IMR-90 (cell line): ENCODE results near the gene TRAPPC5. TPM values are rescaled to one million over a fixed set of nuclear protein-coding genes. Genes with fewer than 3 reads are reported as not detected.
"Not testable (repeated sequence)": the region's sequence is repeated elsewhere in the genome, so short reads cannot be mapped to it uniquely, and the experiment has no call there.

Experiments
- ATAC-seq: fragments of 200-7000 bp; cut with Tn5 transposase; 2 replicates; pipeline ENCODE4 v1.9.1; 2020; ENCODE audit warnings: low read depth, mild to moderate bottlenecking, moderate library complexity
- BruUV-seq: library from RNA; stranded (reverse); fragments of 400-500 nt; replicated peaks from 2 replicates; lab custom pipeline; 2021; lab: Mats Ljungman, UMichigan
- CTCF ChIA-PET: fragments of 300-600 bp; formaldehyde crosslinking; extraction: SDS; loops from one replicate; lab custom pipeline; 2021; ENCODE audit warnings: antibody characterized with exemption; lab: Yijun Ruan, JAX
- POLR2A ChIA-PET: fragments of 300-600 bp; sonication (Branson Sonifier 250); formaldehyde crosslinking; loops from one replicate; lab custom pipeline; 2022; ENCODE audit warnings: antibody characterized with exemption; ENCODE audit not compliant: unreplicated experiment; lab: Charles Lee
- DNase-seq: peaks from one replicate; pipeline ENCODE4 v3.0.0; 2013
- H2AFZ ChIP-seq: replicated peaks from 2 replicates; pipeline ENCODE3; 2013; ENCODE audit warnings: low read length, mild to moderate bottlenecking; ENCODE audit not compliant: poor library complexity
- H2AK5ac ChIP-seq: 2 replicates; pipeline ENCODE4 v1.6.1; 2013; ENCODE audit warnings: low read depth, low read length, inconsistent platforms
- H2AK9ac ChIP-seq: replicated peaks from 2 replicates; pipeline ENCODE3; 2013; ENCODE audit warnings: mild to moderate bottlenecking, low read depth, low read length, moderate library complexity; ENCODE audit not compliant: poor library complexity
- H2BK120ac ChIP-seq: 2 replicates; pipeline ENCODE4 v1.6.1; 2013; ENCODE audit warnings: low read depth, low read length, inconsistent platforms
- H2BK15ac ChIP-seq: 3 replicates; pipeline ENCODE4 v1.6.1; 2013; ENCODE audit warnings: low read depth, low read length, inconsistent platforms
- H2BK20ac ChIP-seq: 2 replicates; pipeline ENCODE4 v1.6.1; 2013; ENCODE audit warnings: low read depth, mild to moderate bottlenecking, inconsistent platforms, low read length, moderate library complexity
- H2BK5ac ChIP-seq: 2 replicates; pipeline ENCODE4 v1.6.1; 2013; ENCODE audit warnings: mild to moderate bottlenecking, low read depth, low read length, inconsistent platforms; ENCODE audit not compliant: poor library complexity, severe bottlenecking
- H3K14ac ChIP-seq: replicated peaks from 2 replicates; pipeline ENCODE4 v1.6.1; 2013; ENCODE audit warnings: low read depth, low read length, inconsistent platforms
- H3K18ac ChIP-seq: 2 replicates; pipeline ENCODE4 v1.6.1; 2013; ENCODE audit warnings: low read depth, low read length, control low read depth
- H3K23ac ChIP-seq: 2 replicates; pipeline ENCODE4 v1.6.1; 2013; ENCODE audit warnings: low read depth, low read length, inconsistent platforms
- H3K27ac ChIP-seq: 2 replicates; pipeline ENCODE4 v1.5.1; 2013; ENCODE audit warnings: mild to moderate bottlenecking, control low read depth, low read length; ENCODE audit not compliant: insufficient read depth
- H3K27me3 ChIP-seq: 2 replicates; pipeline ENCODE4 v1.6.1; 2013; ENCODE audit warnings: low read length; ENCODE audit not compliant: control insufficient read depth, insufficient read depth
- H3K36me3 ChIP-seq: 2 replicates; pipeline ENCODE4 v1.6.1; 2013; ENCODE audit warnings: low read length, mixed read lengths; ENCODE audit not compliant: control insufficient read depth, insufficient read depth
- H3K4ac ChIP-seq: 2 replicates; pipeline ENCODE4 v1.6.1; 2013; ENCODE audit warnings: low read depth, low read length, inconsistent platforms
- H3K4me1 ChIP-seq: 2 replicates; pipeline ENCODE4 v1.6.1; 2013; ENCODE audit warnings: low read length, mixed read lengths; ENCODE audit not compliant: control insufficient read depth, insufficient read depth
- H3K4me2 ChIP-seq: 2 replicates; pipeline ENCODE4 v1.6.1; 2013; ENCODE audit warnings: low read depth, mild to moderate bottlenecking, control low read depth, low read length, moderate library complexity
- H3K4me3 ChIP-seq: 2 replicates; pipeline ENCODE4 v1.5.1; 2013; ENCODE audit warnings: low read depth, mild to moderate bottlenecking, control low read depth, low read length, moderate library complexity; ENCODE audit not compliant: insufficient read depth
- H3K56ac ChIP-seq: 2 replicates; pipeline ENCODE4 v1.6.1; 2013; ENCODE audit warnings: low read length, inconsistent platforms; ENCODE audit not compliant: insufficient read depth; ENCODE audit errors: extremely low read depth
- H3K79me1 ChIP-seq, 2 experiments: 2 replicates each; pipeline ENCODE4 v1.6.1; 2013; ENCODE audit warnings: low read length in 2 of 2, inconsistent platforms in 1 of 2, low read depth in 1 of 2
- H3K9ac ChIP-seq: 2 replicates; pipeline ENCODE4 v1.6.1; 2013; ENCODE audit warnings: low read depth, low read length, control low read depth
- H3K9me1 ChIP-seq: 2 replicates; pipeline ENCODE4 v1.6.1; 2013; ENCODE audit warnings: low read length, inconsistent platforms; ENCODE audit not compliant: insufficient read depth
- H3K9me3 ChIP-seq: 2 replicates; pipeline ENCODE4 v1.6.1; 2013; ENCODE audit warnings: low read length; ENCODE audit not compliant: control insufficient read depth, insufficient read depth
- H4K20me1 ChIP-seq: 2 replicates; pipeline ENCODE4 v1.6.1; 2013; ENCODE audit warnings: low read length, inconsistent platforms; ENCODE audit not compliant: insufficient read depth
- H4K5ac ChIP-seq: 2 replicates; pipeline ENCODE4 v1.6.1; 2013; ENCODE audit warnings: mild to moderate bottlenecking, low read depth, low read length, control low read depth
- H4K8ac ChIP-seq, 2 experiments: 2 replicates each; pipeline ENCODE4 v1.6.1; 2013; ENCODE audit warnings: low read depth in 2 of 2, low read length in 2 of 2, control low read depth in 1 of 2, inconsistent platforms in 1 of 2
- H4K91ac ChIP-seq: 2 replicates; pipeline ENCODE4 v1.6.1; 2013; ENCODE audit warnings: low read depth, low read length, inconsistent platforms; ENCODE audit not compliant: insufficient read depth
- MXI1 ChIP-seq: IDR thresholded peaks from 2 replicates; pipeline ENCODE4 v1.6.1; 2012; ENCODE audit warnings: low read depth, mild to moderate bottlenecking, low read length, moderate library complexity, borderline replicate concordance
- NFE2L2 ChIP-seq: fragments of 150-350 bp; IDR thresholded peaks from 2 replicates; pipeline ENCODE4 v1.6.1; 2016; ENCODE audit warnings: low read depth, mild to moderate bottlenecking, low read length
- RAD21 ChIP-seq: IDR thresholded peaks from 2 replicates; pipeline ENCODE4 v1.6.1; 2012; ENCODE audit warnings: low read length, improper control_type of control experiment
- WGBS, 2 experiments: methylation state at CpG; one replicate each; pipeline versions ENCODE4 v1.1.5 to v1.1.7; 2013; ENCODE audit warnings: missing lambda C conversion rate in 2 of 2; ENCODE audit not compliant: insufficient read length in 1 of 2; ENCODE audit errors: extremely low coverage in 2 of 2; 5-methylcytosine and 5-hydroxymethylcytosine counted together
- dilution Hi-C: fragments of 300-500 bp; cut with HindIII; formaldehyde crosslinking; loops from one replicate; pipeline ENCODE4 v1.14.3; 2018; ENCODE audit warnings: low sequenced_read_pairs; ENCODE audit not compliant: unreplicated experiment
- in situ Hi-C: fragments of 300-500 bp; cut with MboI; formaldehyde crosslinking; loops from 3 replicates; pipeline ENCODE4 v1.14.3; 2019; ENCODE audit warnings: low sequenced_read_pairs, inconsistent platforms, mixed read lengths
- intact Hi-C: fragments of 100-400 bp; cut with micrococcal nuclease; formaldehyde crosslinking; loops from 2 replicates; pipeline ENCODE4 v1.10.0; 2022
- polyA plus RNA-seq, 3 experiments: library from polyadenylated mRNA; depleted of rRNA; stranded (reverse); fragments of >200 nt; gene quantifications; 2 replicates each; pipeline ENCODE4 v1.2.3, GENCODE V29; 2012; ENCODE audit warnings: low replicate concordance in 1 of 3
- total RNA-seq: library from RNA; depleted of rRNA; stranded (reverse); fragments of >200 nt; gene quantifications from 2 replicates; pipeline ENCODE4 v1.2.3, GENCODE V29; 2012

The TRAPPC5 gene
- total and polyA plus RNA-seq, 2 of the 4 experiments (the other 2 are of a cell fraction), result 54.7 to 109 TPM

DNA sequence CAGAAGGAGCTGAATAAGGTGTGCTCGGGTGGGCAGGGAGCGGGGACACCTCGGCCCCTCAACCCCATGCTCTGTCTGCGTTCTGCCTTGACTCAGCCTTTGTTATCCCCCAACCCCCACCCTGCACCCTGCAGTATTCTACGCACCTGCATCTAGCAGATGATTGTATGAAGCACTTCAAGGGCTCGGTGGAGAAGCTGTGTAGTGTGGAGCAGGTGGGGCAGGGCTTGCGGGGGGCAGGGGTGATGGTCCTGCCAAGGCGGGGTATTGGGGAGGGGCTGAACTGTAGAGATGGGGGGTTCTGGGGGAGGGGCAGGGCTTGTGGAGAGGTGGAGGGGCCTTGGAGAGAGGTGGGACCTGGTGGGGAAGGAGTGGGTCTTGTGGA, 37.6 kb upstream of the TRAPPC5 start:
- no TSS peak for BruUV-seq
- ChIA-PET CTCF (no interaction called here), POLR2A (no interaction called here)
- TF ChIP-seq MXI1 (no peak), NFE2L2 (no peak), RAD21 (no peak)
- 81% methylated on average over 3 of the region's 8 CpGs; no CpG with 5 or more reads in 1 of the 2 experiments for WGBS, 2 experiments
- no peak for ATAC-seq
- Histone ChIP-seq H2AFZ (no peak overlapping the region), H3K4me3 (no peak overlapping the region), H2BK15ac (no peak overlapping the region), H3K4me1 (no peaks in the 10 kb centered on the region), H4K20me1 (peaks cover 5% of the 10 kb centered on the region; the same call in 1 of the 2 replicates), H2AK9ac (no peak overlapping the region), H2BK20ac (no peak overlapping the region), H3K9ac (no peak overlapping the region), H2BK120ac (no peak overlapping the region), H3K23ac (no peak overlapping the region), H3K4me2 (no peak overlapping the region), H3K79me1 (no peaks in the 10 kb centered on the region), H3K27me3 (peaks cover 3% of the 10 kb centered on the region; the same call in 1 of the 2 replicates), H2AK5ac (no peak overlapping the region), H3K14ac (no peak overlapping the region), H3K56ac (no peak overlapping the region), H3K4ac (no peak overlapping the region), H3K9me3 (no peaks in the 10 kb centered on the region), H4K5ac (no peak overlapping the region), H4K8ac (no peak overlapping the region), H3K18ac (no peak overlapping the region), H3K36me3 (no peaks in the 10 kb centered on the region), H3K27ac (no peak overlapping the region), H3K9me1 (peaks cover 7% of the 10 kb centered on the region; the same call in 1 of the 2 replicates), H4K91ac (no peak overlapping the region), H2BK5ac (no peak overlapping the region)
- dilution Hi-C loops (no loop called here), intact Hi-C loops (no loop called here), in situ Hi-C loops (no loop called here)
- no peak for DNase-seq

DNA sequence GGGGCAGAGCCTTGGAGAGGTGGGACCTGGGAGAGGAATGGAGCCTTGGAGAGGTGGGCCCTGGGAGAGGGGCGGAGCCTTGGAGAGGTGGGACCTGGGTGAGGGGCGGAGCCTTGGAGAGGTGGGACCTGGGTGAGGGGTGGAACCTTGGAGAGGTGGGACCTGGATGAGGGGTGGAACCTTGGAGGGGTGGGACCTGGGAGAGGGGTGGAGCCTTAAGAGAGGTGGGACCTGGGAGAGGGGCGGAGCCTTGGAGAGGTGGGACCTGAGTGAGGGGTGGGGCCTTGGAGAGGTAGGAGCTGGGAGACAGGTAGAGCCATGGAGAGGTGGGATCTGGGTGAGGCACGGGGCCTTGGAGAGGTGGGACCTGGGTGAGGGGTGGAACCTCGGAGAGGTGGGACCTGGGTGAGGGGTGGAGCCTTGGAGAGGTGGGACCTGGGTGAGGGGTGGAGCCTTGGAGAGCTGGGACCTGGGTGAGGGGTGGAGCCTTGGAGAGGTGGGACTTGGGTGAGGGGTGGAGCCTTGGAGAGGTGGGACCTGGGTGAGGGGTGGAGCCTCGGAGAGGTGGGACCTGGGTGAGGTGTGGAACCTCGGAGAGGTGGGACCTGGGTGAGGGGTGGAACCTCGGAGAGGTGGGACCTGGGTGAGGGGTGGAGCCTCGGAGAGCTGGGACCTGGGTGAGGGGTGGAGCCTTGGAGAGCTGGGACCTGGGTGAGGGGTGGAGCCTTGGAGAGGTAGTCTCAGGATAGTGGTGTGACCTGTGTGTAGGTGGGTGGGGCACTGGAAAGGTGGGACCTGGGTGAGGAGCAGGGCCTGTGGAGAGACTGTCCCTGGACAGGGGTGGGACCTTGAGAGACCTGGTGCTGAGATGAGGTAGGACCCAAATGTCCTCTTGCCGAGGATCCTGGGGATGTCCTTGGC, 36.7 kb upstream of the TRAPPC5 start:
- H2BK5ac ChIP-seq, H3K4ac ChIP-seq, H2BK20ac ChIP-seq, H2BK15ac ChIP-seq, H3K9me1 ChIP-seq, H2AFZ ChIP-seq, H3K4me3 ChIP-seq, H3K27me3 ChIP-seq, intact Hi-C loops, H4K91ac ChIP-seq, H2AK5ac ChIP-seq, H3K9me3 ChIP-seq, H3K4me2 ChIP-seq, BruUV-seq, CTCF ChIA-PET, H3K23ac ChIP-seq, H3K4me1 ChIP-seq, H3K27ac ChIP-seq, H2BK120ac ChIP-seq, H3K79me1 ChIP-seq, POLR2A ChIA-PET, H3K18ac ChIP-seq, H3K56ac ChIP-seq, dilution Hi-C loops, DNase-seq, H4K20me1 ChIP-seq, H4K5ac ChIP-seq, H3K36me3 ChIP-seq, H4K8ac ChIP-seq, in situ Hi-C loops, H3K9ac ChIP-seq, H2AK9ac ChIP-seq, ATAC-seq, H3K14ac ChIP-seq: not testable (repeated sequence)
- 72% methylated on average over 7 of the region's 10 CpGs; no CpG with 5 or more reads in 1 of the 2 experiments for WGBS, 2 experiments
